Epithelial cell of proximal tubule (primary cell): ENCODE results near the gene SLC26A9. TPM values are rescaled to one million over a fixed set of nuclear protein-coding genes. Genes with fewer than 3 reads are reported as not detected.

Source experiments
- DNase-seq: peaks from one replicate; pipeline ENCODE4 v3.0.0-alpha.2; 2011; ENCODE audit warnings: low read depth
- H3K4me3 ChIP-seq: 2 replicates; pipeline ENCODE4 v1.5.1; 2011; ENCODE audit warnings: low read depth, mild to moderate bottlenecking, low read length
- CTCF ChIP-seq: conservative IDR thresholded peaks from 2 replicates; pipeline ENCODE4 v1.5.1; 2012; ENCODE audit warnings: low read depth, mild to moderate bottlenecking, low read length
- total RNA-seq: library from RNA; depleted of rRNA; stranded (reverse); fragments of >200 nt; gene quantifications from 2 replicates; pipeline ENCODE4 v1.2.3, GENCODE V29; 2015

SLC26A9 gene
- total RNA-seq, 1 donor from 2014 or later, result not detected

- no peak for DNase-seq
- no peak overlapping the region for H3K4me3 ChIP-seq
- no peak for TF ChIP-seq CTCF
Measured at GRCh38 chr1:205973377-205974232, 30.3 kb upstream of the SLC26A9 start.

GRCh38 chr1:205972491-205973168 lies 29.4 kb upstream of the SLC26A9 start:
- H3K4me3 ChIP-seq, result no peak overlapping the region
- no peak for TF ChIP-seq CTCF
- DNase-seq, result no peak

GRCh38 chr1:205972081-205972480 lies 28.8 kb upstream of the SLC26A9 start:
- H3K4me3 ChIP-seq, result no peak overlapping the region
- no peak for DNase-seq
- TF ChIP-seq CTCF, result no peak

- no peak overlapping the region for H3K4me3 ChIP-seq
- no peak for TF ChIP-seq CTCF
- no peak for DNase-seq
Measured at GRCh38 chr1:205971082-205971481, 27.8 kb upstream of the SLC26A9 start.

- DNase-seq, result no peak
- TF ChIP-seq CTCF, result no peak
Measured at GRCh38 chr1:205970486-205970885, 27.2 kb upstream of the SLC26A9 start.

GRCh38 chr1:205969229-205969628 lies 26.0 kb upstream of the SLC26A9 start:
- no peak overlapping the region for H3K4me3 ChIP-seq
- DNase-seq, result no peak
- TF ChIP-seq CTCF, result no peak

More at GRCh38 chr1:205970486-205970885, 27.2 kb upstream of the SLC26A9 start:
- H3K4me3 ChIP-seq, result no peak overlapping the region
